HG03159 (cell line): ENCODE measurements around the gene PISD.

Source experiments
- ATAC-seq: cut with Tn5 transposase; IDR thresholded peaks from one replicate; pipeline ENCODE4 v1.9.1; 2021; ENCODE audit warnings: mild to moderate bottlenecking, moderate library complexity; ENCODE audit not compliant: unreplicated experiment

Gene PISD

GRCh38 chr22:31652911-31653684, 8.9 kb downstream of the PISD start:
- no peak for ATAC-seq

GRCh38 chr22:31652088-31652487, 9.9 kb downstream of the PISD start:
- no peak for ATAC-seq

GRCh38 chr22:31651664-31652063, 10.4 kb downstream of the PISD start:
- no peak for ATAC-seq

DNA sequence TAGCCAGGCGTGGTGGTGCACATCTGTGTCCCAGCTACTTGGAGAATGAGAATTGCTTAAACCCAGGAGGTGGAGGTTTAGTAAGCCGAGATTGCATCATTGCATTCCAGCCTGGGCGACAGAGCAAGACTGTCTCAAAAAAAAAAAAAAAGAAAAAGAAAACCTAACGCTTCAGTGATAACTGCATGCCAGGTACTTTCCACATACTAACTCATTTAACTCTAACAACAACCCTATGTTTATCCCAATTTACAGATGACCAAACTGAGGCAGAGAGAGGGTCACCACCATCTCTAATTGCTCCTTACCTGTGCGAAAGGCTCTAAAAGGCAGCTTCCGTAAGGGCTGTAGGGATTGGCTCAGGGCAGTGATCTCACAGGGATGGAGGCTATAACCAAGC, 11.6 kb downstream of the PISD start:
- ATAC-seq: no peak

GRCh38 chr22:31647523-31648320, 14.3 kb downstream of the PISD start:
- no peak for ATAC-seq

- no peak for ATAC-seq
Observed at GRCh38 chr22:31647066-31647465, 14.9 kb downstream of the PISD start.

GRCh38 chr22:31646186-31647019, 15.6 kb downstream of the PISD start:
- no peak for ATAC-seq

DNA sequence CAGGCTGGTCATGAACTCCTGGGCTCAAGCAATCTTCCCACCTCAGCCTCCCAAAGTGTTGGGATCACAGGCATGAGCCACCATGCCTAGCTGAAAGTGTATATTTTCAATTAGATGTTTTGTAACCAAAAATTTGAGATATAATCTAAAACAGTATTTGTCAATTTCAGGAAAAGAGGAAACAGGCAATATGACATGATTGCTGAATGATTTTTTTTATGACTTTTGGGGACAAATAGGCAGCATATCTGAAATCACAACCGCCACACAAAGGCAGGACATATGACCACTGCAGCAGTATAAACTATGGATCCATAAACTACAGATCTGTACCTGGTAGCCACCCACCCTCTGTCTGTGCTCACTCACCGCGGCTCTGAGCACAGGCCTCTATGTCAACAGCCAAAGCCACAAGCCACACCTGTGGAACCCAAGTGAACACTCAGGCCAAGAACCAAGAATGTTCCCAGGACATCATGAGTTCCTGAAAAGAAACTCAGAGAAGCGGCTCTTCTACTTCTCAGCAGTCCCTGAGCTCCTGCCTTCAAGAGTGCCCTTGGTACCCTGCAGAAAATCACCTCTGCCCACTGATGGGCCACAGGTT, 22.5 kb downstream of the PISD start:
- no peak for ATAC-seq

- no peak for ATAC-seq
Observed at GRCh38 chr22:31637891-31638618, 24.0 kb downstream of the PISD start.

DNA sequence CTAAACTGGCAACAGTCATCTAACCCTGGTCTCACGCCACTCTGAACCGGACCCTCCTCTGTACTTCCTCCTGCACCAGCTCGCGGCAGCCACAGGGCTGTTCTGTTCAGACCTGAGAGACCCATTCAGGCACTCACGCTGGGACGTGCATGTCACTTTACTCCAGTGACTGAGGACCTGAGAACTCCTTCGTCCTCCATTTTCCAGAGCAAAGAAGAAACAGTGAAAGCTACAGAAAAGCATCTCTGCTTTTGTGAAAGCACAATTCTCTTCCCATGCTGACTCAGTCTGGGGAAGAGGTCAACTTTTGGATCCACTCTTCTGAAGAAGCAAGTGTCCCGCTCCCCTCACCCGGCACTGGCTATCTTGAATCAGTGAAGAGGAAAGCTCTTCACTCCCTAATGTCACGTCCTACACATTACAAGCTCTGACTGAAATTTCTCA, 24.5 kb downstream of the PISD start:
- ATAC-seq: no peak

DNA sequence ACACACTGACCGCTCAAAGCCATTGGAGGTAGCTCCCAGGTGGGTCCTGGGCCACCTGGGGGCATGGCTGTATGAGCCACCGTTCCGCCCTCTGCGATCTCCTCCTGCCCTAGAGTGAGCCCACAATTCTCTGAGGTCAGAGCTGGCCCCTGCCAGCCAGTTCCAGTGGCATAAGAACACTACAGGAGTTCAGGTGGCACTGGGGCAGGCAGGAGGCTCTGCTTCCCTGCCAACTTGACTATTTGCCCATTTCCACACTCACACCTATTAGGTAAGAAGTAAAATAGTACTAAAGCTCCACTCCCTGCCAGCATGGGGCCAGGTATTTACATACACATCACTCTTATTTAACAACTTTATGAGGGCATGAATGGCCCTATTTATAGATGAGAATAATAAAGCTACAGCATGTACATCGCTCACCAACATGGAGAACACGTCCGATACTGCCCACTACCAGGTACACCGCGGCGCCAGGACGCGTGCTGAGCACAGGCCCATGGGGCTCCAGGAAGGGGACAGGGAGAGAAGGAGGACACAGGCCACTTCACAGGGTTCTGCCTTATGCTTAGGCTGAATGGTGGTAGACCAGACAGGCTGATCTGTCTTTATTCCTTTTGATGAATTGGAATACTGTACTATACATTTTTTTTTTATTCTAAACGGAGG, 26.2 kb downstream of the PISD start:
- no peak for ATAC-seq

- ATAC-seq: no peak
Observed at GRCh38 chr22:31631436-31631835, 30.6 kb downstream of the PISD start.

GRCh38 chr22:31630331-31631329, 31.4 kb downstream of the PISD start:
- ATAC-seq: peak; percentile 49

DNA sequence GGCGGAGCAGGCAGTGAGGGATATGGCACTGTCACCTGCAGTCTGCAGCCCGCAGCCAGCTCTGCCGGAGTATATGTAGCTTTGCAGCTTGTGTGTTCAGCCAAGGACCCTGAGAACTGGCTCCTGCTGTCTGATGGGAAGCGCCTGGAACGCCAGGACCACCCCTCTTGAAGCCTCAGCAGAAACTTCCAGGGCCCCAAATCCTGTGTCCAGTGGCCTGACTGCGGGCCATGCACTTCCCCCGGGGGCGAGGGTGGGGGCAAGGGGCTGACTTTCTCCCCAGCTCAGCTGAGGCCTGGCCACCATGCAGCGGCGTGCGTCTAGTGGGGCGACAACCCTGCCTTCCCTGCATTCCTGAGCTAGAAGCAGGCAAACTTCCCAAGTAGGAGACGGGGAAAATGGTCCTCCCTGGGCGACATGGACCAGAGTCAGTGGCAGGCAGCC, 32.3 kb downstream of the PISD start:
- no peak for ATAC-seq

DNA sequence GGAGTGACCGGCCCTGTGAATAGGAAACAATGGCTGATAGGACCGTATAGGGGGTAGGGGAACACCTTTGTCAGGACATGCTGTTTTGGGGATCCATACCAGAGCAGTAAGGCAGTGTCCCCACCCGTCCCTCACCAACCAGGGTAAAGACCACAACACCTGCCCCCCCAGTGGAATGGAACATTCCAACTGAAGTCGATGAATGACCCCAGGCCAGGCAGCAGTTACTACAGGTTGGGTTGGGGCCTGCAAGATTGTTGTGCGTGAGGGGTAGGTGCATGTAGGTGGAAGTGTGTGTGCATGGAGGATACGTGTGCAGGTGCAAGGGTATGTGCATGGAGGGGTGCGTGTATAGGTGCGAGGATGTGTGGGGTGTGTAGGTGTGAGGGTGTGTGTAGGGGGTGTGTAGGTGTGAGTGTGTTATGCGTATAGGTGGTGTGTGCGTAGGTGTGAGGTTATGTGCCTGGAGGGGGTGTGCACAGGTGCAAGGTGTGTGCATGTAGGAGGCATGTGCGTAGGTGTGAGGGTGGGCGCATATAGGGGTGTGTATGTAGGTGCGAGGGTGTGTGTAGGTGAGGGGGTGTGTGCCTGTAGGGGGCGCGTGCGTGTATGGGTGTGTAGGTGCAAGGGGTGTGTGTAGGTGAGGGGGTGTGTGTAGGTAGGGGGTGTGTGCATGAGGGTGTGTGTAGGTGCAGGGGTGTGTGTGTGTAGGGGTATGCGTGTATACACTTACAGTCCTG, 32.9 kb downstream of the PISD start:
- ATAC-seq: no peak

- ATAC-seq: no peak
Observed at GRCh38 chr22:31628362-31628761, 33.7 kb downstream of the PISD start.

DNA sequence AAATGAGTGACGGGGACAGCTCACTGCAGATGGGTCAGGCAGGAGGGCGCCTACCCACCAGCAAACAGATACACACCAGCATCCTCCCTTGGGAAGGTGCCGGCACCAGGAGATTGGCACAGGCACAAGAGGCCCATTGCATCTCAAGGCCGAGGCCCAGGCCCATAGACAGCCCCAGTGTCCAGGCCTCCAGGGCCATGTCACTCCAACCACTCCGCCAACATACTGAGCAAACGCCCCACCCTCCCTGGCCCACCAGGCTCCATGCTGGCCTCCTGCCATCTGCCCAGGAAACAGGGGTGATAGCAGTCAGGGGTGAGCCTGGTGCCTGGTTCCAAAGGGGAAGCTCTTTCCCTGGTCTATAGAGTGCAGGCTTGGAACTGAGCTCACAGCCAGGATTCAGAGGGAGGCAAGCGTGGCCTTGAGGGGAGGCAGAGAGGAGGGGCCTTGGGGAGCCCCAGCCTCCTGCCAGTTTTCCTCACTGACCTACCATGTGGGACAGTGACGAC, 34.7 kb downstream of the PISD start:
- ATAC-seq: no peak
